IMR-90 (cell line): ENCODE results near the gene OR9A4. TPM values are rescaled to one million over a fixed set of nuclear protein-coding genes. Genes with fewer than 3 reads are reported as not detected.

ENCODE experiments used
- ATAC-seq: fragments of 200-7000 bp; cut with Tn5 transposase; 2 replicates; pipeline ENCODE4 v1.9.1; 2020; ENCODE audit warnings: low read depth, mild to moderate bottlenecking, moderate library complexity
- BruUV-seq: library from RNA; stranded (reverse); fragments of 400-500 nt; replicated peaks from 2 replicates; lab custom pipeline; 2021; lab: Mats Ljungman, UMichigan
- CTCF ChIA-PET: fragments of 300-600 bp; formaldehyde crosslinking; extraction: SDS; loops from one replicate; lab custom pipeline; 2021; ENCODE audit warnings: antibody characterized with exemption; lab: Yijun Ruan, JAX
- POLR2A ChIA-PET: fragments of 300-600 bp; sonication (Branson Sonifier 250); formaldehyde crosslinking; loops from one replicate; lab custom pipeline; 2022; ENCODE audit warnings: antibody characterized with exemption; ENCODE audit not compliant: unreplicated experiment; lab: Charles Lee
- DNase-seq: peaks from one replicate; pipeline ENCODE4 v3.0.0; 2013
- H2AFZ ChIP-seq: replicated peaks from 2 replicates; pipeline ENCODE3; 2013; ENCODE audit warnings: low read length, mild to moderate bottlenecking; ENCODE audit not compliant: poor library complexity
- H2AK5ac ChIP-seq: 2 replicates; pipeline ENCODE4 v1.6.1; 2013; ENCODE audit warnings: low read depth, low read length, inconsistent platforms
- H2AK9ac ChIP-seq: replicated peaks from 2 replicates; pipeline ENCODE3; 2013; ENCODE audit warnings: mild to moderate bottlenecking, low read depth, low read length, moderate library complexity; ENCODE audit not compliant: poor library complexity
- H2BK120ac ChIP-seq: 2 replicates; pipeline ENCODE4 v1.6.1; 2013; ENCODE audit warnings: low read depth, low read length, inconsistent platforms
- H2BK15ac ChIP-seq: 3 replicates; pipeline ENCODE4 v1.6.1; 2013; ENCODE audit warnings: low read depth, low read length, inconsistent platforms
- H2BK20ac ChIP-seq: 2 replicates; pipeline ENCODE4 v1.6.1; 2013; ENCODE audit warnings: low read depth, mild to moderate bottlenecking, inconsistent platforms, low read length, moderate library complexity
- H2BK5ac ChIP-seq: 2 replicates; pipeline ENCODE4 v1.6.1; 2013; ENCODE audit warnings: mild to moderate bottlenecking, low read depth, low read length, inconsistent platforms; ENCODE audit not compliant: poor library complexity, severe bottlenecking
- H3K14ac ChIP-seq: replicated peaks from 2 replicates; pipeline ENCODE4 v1.6.1; 2013; ENCODE audit warnings: low read depth, low read length, inconsistent platforms
- H3K18ac ChIP-seq: 2 replicates; pipeline ENCODE4 v1.6.1; 2013; ENCODE audit warnings: low read depth, low read length, control low read depth
- H3K23ac ChIP-seq: 2 replicates; pipeline ENCODE4 v1.6.1; 2013; ENCODE audit warnings: low read depth, low read length, inconsistent platforms
- H3K27ac ChIP-seq: 2 replicates; pipeline ENCODE4 v1.5.1; 2013; ENCODE audit warnings: mild to moderate bottlenecking, control low read depth, low read length; ENCODE audit not compliant: insufficient read depth
- H3K27me3 ChIP-seq: 2 replicates; pipeline ENCODE4 v1.6.1; 2013; ENCODE audit warnings: low read length; ENCODE audit not compliant: control insufficient read depth, insufficient read depth
- H3K36me3 ChIP-seq: 2 replicates; pipeline ENCODE4 v1.6.1; 2013; ENCODE audit warnings: low read length, mixed read lengths; ENCODE audit not compliant: control insufficient read depth, insufficient read depth
- H3K4ac ChIP-seq: 2 replicates; pipeline ENCODE4 v1.6.1; 2013; ENCODE audit warnings: low read depth, low read length, inconsistent platforms
- H3K4me1 ChIP-seq: 2 replicates; pipeline ENCODE4 v1.6.1; 2013; ENCODE audit warnings: low read length, mixed read lengths; ENCODE audit not compliant: control insufficient read depth, insufficient read depth
- H3K4me2 ChIP-seq: 2 replicates; pipeline ENCODE4 v1.6.1; 2013; ENCODE audit warnings: low read depth, mild to moderate bottlenecking, control low read depth, low read length, moderate library complexity
- H3K4me3 ChIP-seq: 2 replicates; pipeline ENCODE4 v1.5.1; 2013; ENCODE audit warnings: low read depth, mild to moderate bottlenecking, control low read depth, low read length, moderate library complexity; ENCODE audit not compliant: insufficient read depth
- H3K56ac ChIP-seq: 2 replicates; pipeline ENCODE4 v1.6.1; 2013; ENCODE audit warnings: low read length, inconsistent platforms; ENCODE audit not compliant: insufficient read depth; ENCODE audit errors: extremely low read depth
- H3K79me1 ChIP-seq, 2 experiments: 2 replicates each; pipeline ENCODE4 v1.6.1; 2013; ENCODE audit warnings: low read length in 2 of 2, inconsistent platforms in 1 of 2, low read depth in 1 of 2
- H3K9ac ChIP-seq: 2 replicates; pipeline ENCODE4 v1.6.1; 2013; ENCODE audit warnings: low read depth, low read length, control low read depth
- H3K9me1 ChIP-seq: 2 replicates; pipeline ENCODE4 v1.6.1; 2013; ENCODE audit warnings: low read length, inconsistent platforms; ENCODE audit not compliant: insufficient read depth
- H3K9me3 ChIP-seq: 2 replicates; pipeline ENCODE4 v1.6.1; 2013; ENCODE audit warnings: low read length; ENCODE audit not compliant: control insufficient read depth, insufficient read depth
- H4K20me1 ChIP-seq: 2 replicates; pipeline ENCODE4 v1.6.1; 2013; ENCODE audit warnings: low read length, inconsistent platforms; ENCODE audit not compliant: insufficient read depth
- H4K5ac ChIP-seq: 2 replicates; pipeline ENCODE4 v1.6.1; 2013; ENCODE audit warnings: mild to moderate bottlenecking, low read depth, low read length, control low read depth
- H4K8ac ChIP-seq, 2 experiments: 2 replicates each; pipeline ENCODE4 v1.6.1; 2013; ENCODE audit warnings: low read depth in 2 of 2, low read length in 2 of 2, control low read depth in 1 of 2, inconsistent platforms in 1 of 2
- H4K91ac ChIP-seq: 2 replicates; pipeline ENCODE4 v1.6.1; 2013; ENCODE audit warnings: low read depth, low read length, inconsistent platforms; ENCODE audit not compliant: insufficient read depth
- BHLHE40 ChIP-seq: fragments of 150-350 bp; IDR thresholded peaks from 2 replicates; pipeline ENCODE4 v1.6.1; 2016; ENCODE audit warnings: mild to moderate bottlenecking, low read depth, low read length
- CEBPB ChIP-seq: IDR thresholded peaks from 2 replicates; pipeline ENCODE4 v1.6.1; 2012; ENCODE audit warnings: low read depth, low read length, improper control_type of control experiment
- CHD1 ChIP-seq: IDR thresholded peaks from 2 replicates; pipeline ENCODE4 v1.6.1; 2012; ENCODE audit warnings: low read depth, low read length, improper control_type of control experiment
- CTCF ChIP-seq: conservative IDR thresholded peaks from 2 replicates; pipeline ENCODE4 v1.5.1; 2012; ENCODE audit warnings: mild to moderate bottlenecking, low read depth, low read length, improper control_type of control experiment
- ELK1 ChIP-seq: fragments of 150-350 bp; IDR thresholded peaks from 2 replicates; pipeline ENCODE4 v1.6.1; 2016; ENCODE audit warnings: low read depth, mild to moderate bottlenecking, low read length, moderate library complexity, borderline replicate concordance
- FOS ChIP-seq: fragments of 150-350 bp; IDR thresholded peaks from 2 replicates; pipeline ENCODE4 v1.6.1; 2016; ENCODE audit warnings: low read depth, low read length
- MAFK ChIP-seq: IDR thresholded peaks from 2 replicates; pipeline ENCODE4 v1.6.1; 2012; ENCODE audit warnings: low read depth, low read length, improper control_type of control experiment
- NFE2L2 ChIP-seq: fragments of 150-350 bp; IDR thresholded peaks from 2 replicates; pipeline ENCODE4 v1.6.1; 2016; ENCODE audit warnings: low read depth, mild to moderate bottlenecking, low read length
- POLR2A ChIP-seq: IDR thresholded peaks from 2 replicates; pipeline ENCODE4 v1.6.1; 2012; ENCODE audit warnings: mild to moderate bottlenecking, low read depth, low read length
- RAD21 ChIP-seq: IDR thresholded peaks from 2 replicates; pipeline ENCODE4 v1.6.1; 2012; ENCODE audit warnings: low read length, improper control_type of control experiment
- RFX5 ChIP-seq: IDR thresholded peaks from 2 replicates; pipeline ENCODE4 v1.8.0; 2012; ENCODE audit warnings: low read depth, mild to moderate bottlenecking, low read length, moderate library complexity
- WGBS, 2 experiments: methylation state at CpG; one replicate each; pipeline versions ENCODE4 v1.1.5 to v1.1.7; 2013; ENCODE audit warnings: missing lambda C conversion rate in 2 of 2; ENCODE audit not compliant: insufficient read length in 1 of 2; ENCODE audit errors: extremely low coverage in 2 of 2; 5-methylcytosine and 5-hydroxymethylcytosine counted together
- dilution Hi-C: fragments of 300-500 bp; cut with HindIII; formaldehyde crosslinking; loops from one replicate; pipeline ENCODE4 v1.14.3; 2018; ENCODE audit warnings: low sequenced_read_pairs; ENCODE audit not compliant: unreplicated experiment
- in situ Hi-C: fragments of 300-500 bp; cut with MboI; formaldehyde crosslinking; loops from 3 replicates; pipeline ENCODE4 v1.14.3; 2019; ENCODE audit warnings: low sequenced_read_pairs, inconsistent platforms, mixed read lengths
- intact Hi-C: fragments of 100-400 bp; cut with micrococcal nuclease; formaldehyde crosslinking; loops from 2 replicates; pipeline ENCODE4 v1.10.0; 2022
- polyA plus RNA-seq, 3 experiments: library from polyadenylated mRNA; depleted of rRNA; stranded (reverse); fragments of >200 nt; gene quantifications; 2 replicates each; pipeline ENCODE4 v1.2.3, GENCODE V29; 2012; ENCODE audit warnings: low replicate concordance in 1 of 3
- total RNA-seq: library from RNA; depleted of rRNA; stranded (reverse); fragments of >200 nt; gene quantifications from 2 replicates; pipeline ENCODE4 v1.2.3, GENCODE V29; 2012

OR9A4 gene
- total and polyA plus RNA-seq, 2 of the 4 experiments (the other 2 are of a cell fraction) = not detected

DNA sequence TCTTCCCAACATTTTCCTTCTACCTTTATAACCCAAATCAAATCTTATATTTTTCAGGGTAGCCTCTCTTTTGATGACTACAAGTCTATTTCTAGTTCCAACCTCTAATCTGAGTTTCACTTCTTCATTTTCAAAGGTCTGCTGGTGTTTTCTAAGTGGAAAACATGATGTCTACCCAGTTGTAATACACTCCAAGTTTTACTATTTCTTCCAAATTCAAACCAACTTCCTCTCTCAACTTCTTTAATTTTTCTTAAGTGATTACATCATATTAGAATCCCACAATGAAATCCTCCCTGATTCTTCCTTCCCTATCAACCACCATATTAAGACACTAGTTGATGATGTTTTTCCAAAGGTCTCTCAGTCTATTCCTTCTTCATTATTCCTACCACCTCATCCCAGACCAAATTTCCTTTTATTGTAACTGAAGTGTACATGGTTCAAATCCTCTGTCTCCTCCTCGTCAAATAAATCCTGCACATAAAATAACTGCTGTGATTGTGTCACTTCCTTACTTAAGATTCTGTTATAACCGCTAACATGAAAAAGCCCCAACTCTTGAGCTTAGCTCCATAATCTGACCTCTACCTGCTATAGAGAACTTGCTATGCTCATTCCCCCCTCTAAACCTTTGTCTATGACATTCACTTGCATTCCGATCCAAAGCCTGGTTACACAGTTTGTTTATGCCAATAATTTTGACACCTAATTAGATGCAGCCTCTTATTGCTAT, 44.7 kb downstream of the OR9A4 start:
- no peaks in the 10 kb centered on the region for H3K36me3 ChIP-seq
- no peak overlapping the region for H4K91ac ChIP-seq
- no peaks in the 10 kb centered on the region for H3K9me1 ChIP-seq
- H3K23ac ChIP-seq = no peak overlapping the region
- H3K4me3 ChIP-seq = no peak overlapping the region
- no peak overlapping the region for H2BK15ac ChIP-seq
- H3K27me3 ChIP-seq = no peaks in the 10 kb centered on the region
- no peak overlapping the region for H3K14ac ChIP-seq
- no peak overlapping the region for H2AK5ac ChIP-seq
- BruUV-seq = no TSS peak
- H3K18ac ChIP-seq = no peak overlapping the region
- ATAC-seq (no peak), DNase-seq (no peak)
- WGBS, 2 experiments = no CpG with 5 or more reads among the region's 3 CpGs
- POLR2A ChIA-PET = no interaction called here
- in situ Hi-C loops (no loop called here), intact Hi-C loops (no loop called here), dilution Hi-C loops (no loop called here)
- H3K79me1 ChIP-seq = no peaks in the 10 kb centered on the region
- no peak overlapping the region for H4K5ac ChIP-seq
- no peak overlapping the region for H3K4me2 ChIP-seq
- H3K9me3 ChIP-seq = peaks cover 12% of the 10 kb centered on the region
- no peak overlapping the region for H2BK20ac ChIP-seq
- H2BK120ac ChIP-seq = no peak overlapping the region
- H3K4me1 ChIP-seq = no peaks in the 10 kb centered on the region
- no peak overlapping the region for H3K9ac ChIP-seq
- no peak overlapping the region for H2AFZ ChIP-seq
- H4K20me1 ChIP-seq = no peaks in the 10 kb centered on the region
- no peak overlapping the region for H3K27ac ChIP-seq
- H3K56ac ChIP-seq = no peak overlapping the region
- H3K4ac ChIP-seq = no peak overlapping the region
- CTCF ChIA-PET = no interaction called here
- H2AK9ac ChIP-seq = no peak overlapping the region
- H2BK5ac ChIP-seq = no peak overlapping the region
- no peak for TF ChIP-seq MAFK
- no peak for TF ChIP-seq NFE2L2
- TF ChIP-seq CEBPB = no peak
- no peak for TF ChIP-seq CHD1
- TF ChIP-seq ELK1 = no peak
- TF ChIP-seq FOS = no peak
- no peak for TF ChIP-seq RAD21
- no peak for TF ChIP-seq POLR2A
- TF ChIP-seq BHLHE40 = no peak
- TF ChIP-seq RFX5 = no peak
- TF ChIP-seq CTCF = no peak
- no peak overlapping the region for H4K8ac ChIP-seq
